RWPE1 (cell line): ENCODE measurements around the gene OVCA2.

Source experiments
- CTCF ChIA-PET: fragments of 350-600 bp; sonication (Branson Sonifier 250); formaldehyde crosslinking; extraction: SDS; loops from one replicate; lab custom pipeline; 2021; lab: Yijun Ruan, JAX
- POLR2A ChIA-PET: fragments of 400-600 bp; formaldehyde crosslinking; extraction: SDS; loops from one replicate; lab custom pipeline; 2020; ENCODE audit warnings: antibody characterized with exemption; ENCODE audit not compliant: low non-redundant PET; lab: Yijun Ruan, JAX
- DNase-seq: peaks from one replicate; pipeline ENCODE4 v3.0.0; 2012; ENCODE audit warnings: low spot score
- H3K27ac ChIP-seq: fragments of 450-650 bp; 2 replicates; pipeline ENCODE4 v1.5.1; 2017
- TF ChIP-seq, protein P1 (sequence below): fragments of 450-650 bp; conservative IDR thresholded peaks from 2 replicates; pipeline ENCODE4 v1.5.1; 2017; ENCODE audit warnings: low read depth, mild to moderate bottlenecking

The OVCA2 gene

DNA sequence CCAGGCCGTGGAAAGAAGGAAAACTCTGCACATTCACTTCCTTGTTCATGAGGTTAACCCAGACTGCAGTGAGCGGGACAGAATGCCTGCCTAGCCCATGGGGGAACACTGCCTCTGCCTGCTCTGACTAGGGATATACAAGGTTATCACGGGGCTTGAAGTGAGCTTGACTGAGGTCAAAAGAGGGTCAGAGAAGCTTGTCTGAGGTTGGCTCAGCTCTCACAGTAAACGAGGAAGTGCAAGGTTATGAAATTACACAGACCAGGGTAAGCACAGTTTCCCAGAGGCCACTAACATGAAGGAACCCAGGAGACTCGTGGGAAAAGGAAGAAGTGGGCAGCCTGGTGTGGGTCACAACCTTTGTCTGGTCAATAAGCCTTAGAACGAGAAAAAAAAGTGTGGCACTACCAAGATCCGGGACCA is 41.8 kb downstream of the OVCA2 start:
- no peak for DNase-seq
- POLR2A ChIA-PET = no interaction called here
- CTCF ChIA-PET = interaction anchor here (0.7 to 1.2 kb wide), 3 partner anchors 28 to 161 kb away, joined by 3 to 6 read pairs (median 3); no protein-coding TSS in a partner anchor
- peak overlapping the region; percentile 62 for H3K27ac ChIP-seq
- TF ChIP-seq, protein P1, sequence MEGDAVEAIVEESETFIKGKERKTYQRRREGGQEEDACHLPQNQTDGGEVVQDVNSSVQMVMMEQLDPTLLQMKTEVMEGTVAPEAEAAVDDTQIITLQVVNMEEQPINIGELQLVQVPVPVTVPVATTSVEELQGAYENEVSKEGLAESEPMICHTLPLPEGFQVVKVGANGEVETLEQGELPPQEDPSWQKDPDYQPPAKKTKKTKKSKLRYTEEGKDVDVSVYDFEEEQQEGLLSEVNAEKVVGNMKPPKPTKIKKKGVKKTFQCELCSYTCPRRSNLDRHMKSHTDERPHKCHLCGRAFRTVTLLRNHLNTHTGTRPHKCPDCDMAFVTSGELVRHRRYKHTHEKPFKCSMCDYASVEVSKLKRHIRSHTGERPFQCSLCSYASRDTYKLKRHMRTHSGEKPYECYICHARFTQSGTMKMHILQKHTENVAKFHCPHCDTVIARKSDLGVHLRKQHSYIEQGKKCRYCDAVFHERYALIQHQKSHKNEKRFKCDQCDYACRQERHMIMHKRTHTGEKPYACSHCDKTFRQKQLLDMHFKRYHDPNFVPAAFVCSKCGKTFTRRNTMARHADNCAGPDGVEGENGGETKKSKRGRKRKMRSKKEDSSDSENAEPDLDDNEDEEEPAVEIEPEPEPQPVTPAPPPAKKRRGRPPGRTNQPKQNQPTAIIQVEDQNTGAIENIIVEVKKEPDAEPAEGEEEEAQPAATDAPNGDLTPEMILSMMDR = no peak

DNA sequence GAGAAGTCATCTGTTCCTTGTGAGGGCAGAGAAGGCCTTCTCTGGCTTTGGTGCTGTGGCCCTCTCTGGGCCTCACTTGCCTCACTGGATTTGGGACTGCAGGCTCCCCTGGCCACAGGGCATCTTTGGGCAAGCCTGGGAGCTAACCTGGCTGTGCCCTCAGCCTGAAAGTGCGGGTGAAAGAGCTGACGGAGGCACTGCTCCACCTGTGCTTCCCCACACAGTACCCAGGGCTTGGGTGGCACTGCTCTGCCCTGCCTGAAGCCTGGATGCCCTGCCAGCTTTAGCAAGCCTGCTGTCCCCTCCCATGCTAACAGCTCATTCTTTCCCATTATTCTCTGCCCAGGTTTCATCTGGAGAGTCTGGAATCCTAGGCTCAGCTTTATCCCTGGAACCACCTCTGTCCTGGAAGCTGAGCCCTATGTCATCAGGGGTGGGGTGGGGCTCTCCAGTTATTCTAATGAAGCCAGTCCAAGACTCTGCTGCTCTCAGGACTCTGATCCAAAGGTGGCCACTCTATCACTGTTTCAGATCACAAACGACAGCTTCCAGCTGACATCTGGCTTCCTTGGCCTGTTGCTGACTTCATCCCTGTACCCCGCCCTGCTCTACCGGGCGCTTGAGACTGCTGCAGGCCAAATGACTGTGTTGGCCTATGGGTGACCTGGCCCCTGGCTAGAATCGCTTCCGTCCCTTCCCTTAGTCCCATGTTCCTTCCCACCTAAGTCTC is 42.4 kb downstream of the OVCA2 start:
- CTCF ChIA-PET = interaction anchor here (0.6 to 1.2 kb wide), 4 partner anchors 9 to 161 kb away, joined by 3 to 6 read pairs (median 4); no protein-coding TSS in a partner anchor

DNA sequence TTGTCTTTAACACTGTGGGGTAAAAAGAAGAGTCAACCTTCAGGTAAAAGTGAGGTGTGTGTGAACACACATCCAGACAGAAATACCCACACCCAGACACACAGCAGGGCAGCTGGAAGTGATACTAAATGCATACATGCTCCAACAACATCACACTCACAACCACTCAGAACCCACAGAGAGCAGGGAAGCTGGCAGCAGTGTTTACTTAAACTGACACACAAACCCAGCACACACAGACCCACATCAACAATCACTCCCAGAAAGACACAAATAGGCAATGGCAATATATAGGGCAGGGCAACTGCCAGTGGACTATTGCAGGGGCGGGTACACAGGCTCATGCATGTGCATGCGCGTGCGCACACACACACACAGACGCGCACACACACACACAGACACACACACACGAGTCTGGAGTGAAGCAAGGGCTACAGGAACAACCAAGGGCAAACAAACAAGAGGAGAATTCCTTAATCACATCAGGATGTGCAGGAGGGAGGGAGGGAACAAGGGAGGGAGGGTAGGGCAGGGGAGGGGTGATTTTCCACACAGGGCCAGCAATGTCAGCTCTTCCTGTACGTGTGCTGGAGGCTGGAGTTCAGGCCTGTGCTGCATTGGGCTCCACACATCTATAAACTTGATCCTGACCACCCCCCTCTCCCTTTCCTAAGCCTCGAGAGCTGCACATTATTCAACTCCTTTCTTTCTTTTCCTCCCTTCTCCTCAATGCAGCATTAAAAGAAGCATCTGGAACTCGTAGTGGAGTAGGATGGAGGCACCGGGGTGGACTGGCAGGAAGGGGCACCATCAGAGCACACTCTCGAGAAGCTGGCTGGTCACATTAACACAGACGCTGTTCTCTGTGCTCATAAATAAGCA is 43.2 kb downstream of the OVCA2 start:
- ChIA-PET POLR2A (no interaction called here), CTCF (interaction anchor here (0.6 to 2.2 kb wide), 3 partner anchors 8 to 160 kb away, joined by 5 to 9 read pairs (median 6); no protein-coding TSS in a partner anchor)
- TF ChIP-seq, protein P1 = no peak
- peak; percentile 25 for DNase-seq
- peak overlapping the region; percentile 62 for H3K27ac ChIP-seq

More for the DNA sequence above, 42.4 kb downstream of the OVCA2 start:
- peak overlapping the region; percentile 62 for H3K27ac ChIP-seq
- peak; percentile 45 for DNase-seq
- POLR2A ChIA-PET = no interaction called here
- TF ChIP-seq, protein P1 = no peak

DNA sequence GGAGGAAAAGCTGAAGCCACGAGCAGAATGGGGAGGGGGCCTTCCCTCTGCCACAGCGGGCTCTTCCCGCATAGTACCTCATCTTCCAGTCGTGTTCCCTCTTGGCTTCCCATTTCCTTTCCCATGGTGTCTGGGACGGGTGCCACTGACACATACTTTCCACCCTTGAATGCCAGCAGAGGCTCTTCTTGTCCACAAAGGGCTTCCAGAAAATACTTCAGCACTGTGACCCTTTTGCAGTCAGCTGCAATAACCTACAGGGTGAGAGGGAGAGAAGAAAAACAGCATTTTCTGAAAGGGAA is 43.8 kb downstream of the OVCA2 start:
- ChIA-PET POLR2A (no interaction called here), CTCF (interaction anchor here (2.2 kb wide), 1 partner anchor 159 kb away, joined by 9 read pairs; no protein-coding TSS in a partner anchor)
- DNase-seq = no peak
- TF ChIP-seq, protein P1 = no peak
- peak overlapping the region; percentile 62 for H3K27ac ChIP-seq

DNA sequence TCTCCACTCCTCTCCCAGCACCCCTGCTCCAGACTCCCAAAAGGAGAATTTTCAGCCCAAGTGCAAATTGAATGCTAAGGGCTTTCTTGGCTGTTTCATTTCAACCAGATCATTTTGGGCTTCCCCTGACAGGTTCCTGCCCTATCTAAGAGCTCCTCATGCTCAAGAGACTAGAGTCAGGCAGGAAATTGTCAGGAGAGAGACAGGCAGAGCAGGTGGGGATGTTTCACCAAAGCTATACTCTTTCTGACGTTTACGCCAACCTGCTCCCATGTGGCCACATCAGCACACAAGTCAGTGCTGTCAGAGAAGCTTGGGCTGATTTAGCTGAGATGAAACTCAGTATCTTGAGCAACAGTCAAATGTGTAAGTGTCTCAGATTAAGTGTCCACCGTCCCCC is 44.5 kb downstream of the OVCA2 start:
- ChIA-PET POLR2A (no interaction called here), CTCF (interaction anchor here (2.2 kb wide), 1 partner anchor 159 kb away, joined by 9 read pairs; no protein-coding TSS in a partner anchor)
- TF ChIP-seq, protein P1 = no peak
- DNase-seq = no peak
- no peak overlapping the region for H3K27ac ChIP-seq

DNA sequence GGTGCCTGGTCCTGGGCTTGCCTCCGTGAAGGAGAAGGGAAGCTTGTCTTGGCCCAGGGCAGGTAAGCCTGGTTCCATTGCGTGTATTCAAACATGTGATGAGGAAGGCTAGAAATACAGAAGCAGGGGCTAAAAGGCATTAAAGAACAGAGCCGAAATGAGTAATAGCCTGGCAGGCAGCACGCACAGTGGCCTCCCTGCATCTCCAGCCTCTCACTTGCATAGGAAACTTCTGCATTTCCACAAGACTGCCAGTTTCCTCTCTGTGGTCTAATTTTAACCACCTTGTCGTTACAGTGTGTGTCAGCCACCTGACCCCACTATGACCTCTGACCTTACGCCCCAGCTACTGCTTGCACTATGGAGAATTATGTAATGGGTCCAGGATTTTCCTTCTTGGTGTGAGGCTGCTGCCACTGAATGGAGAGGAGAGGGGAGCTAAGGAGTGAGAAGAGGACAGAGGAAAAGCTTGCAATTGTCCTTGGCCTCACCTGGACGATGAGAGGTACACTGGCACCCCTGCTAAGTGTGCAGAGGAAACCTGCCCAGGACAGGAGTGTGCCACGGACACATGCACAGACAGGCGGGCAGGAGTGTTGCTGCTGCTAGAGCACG is 45.9 kb downstream of the OVCA2 start:
- TF ChIP-seq, protein P1 = no peak
- no peak for DNase-seq
- H3K27ac ChIP-seq = no peak overlapping the region
- CTCF ChIA-PET = no interaction called here
- POLR2A ChIA-PET = no interaction called here
